PFSK-1 (cell line): Measurements from ENCODE around the gene KCNMA1.

Source experiments
- FOXP2 ChIP-seq: optimal IDR thresholded peaks from 2 replicates; pipeline ENCODE3; 2011; ENCODE audit warnings: borderline replicate concordance, control low read depth, inconsistent platforms; ENCODE audit not compliant: insufficient read depth; ENCODE audit errors: extremely low read length, extremely low read depth
- POLR2AphosphoS5 ChIP-seq: IDR thresholded peaks from 2 replicates; pipeline ENCODE4 v1.6.1; 2012; ENCODE audit warnings: low read depth, mild to moderate bottlenecking, control low read depth, low read length, moderate library complexity
- REST ChIP-seq, 2 experiments: IDR thresholded peaks; 2 replicates each; pipeline versions ENCODE4 v1.6.1 to v1.8.0; 2011 to 2012; ENCODE audit warnings: low read depth in 2 of 2, low read length in 2 of 2, control low read depth in 1 of 2, inconsistent platforms in 1 of 2, mild to moderate bottlenecking in 1 of 2, moderate library complexity in 1 of 2; ENCODE audit not compliant: insufficient read depth in 1 of 2
- SIN3A ChIP-seq: IDR thresholded peaks from 2 replicates; pipeline ENCODE4 v1.6.1; 2012; ENCODE audit warnings: mild to moderate bottlenecking, low read length, moderate library complexity, borderline replicate concordance; ENCODE audit not compliant: insufficient read depth
- TAF1 ChIP-seq: IDR thresholded peaks from 2 replicates; pipeline ENCODE4 v1.6.1; 2012; ENCODE audit warnings: low read length, control low read depth, borderline replicate concordance; ENCODE audit not compliant: insufficient read depth

KCNMA1 gene

GRCh38 chr10:77611221-77611620, 26.4 kb downstream of the KCNMA1 start:
- TF ChIP-seq TAF1 = no peak

- TF ChIP-seq FOXP2 (no peak), TAF1 (no peak), POLR2AphosphoS5 (no peak)
Observed at GRCh38 chr10:77609781-77610272, 27.8 kb downstream of the KCNMA1 start.

- TF ChIP-seq TAF1 (no peak), SIN3A (no peak)
Observed at GRCh38 chr10:77608281-77608680, 29.3 kb downstream of the KCNMA1 start.

- TF ChIP-seq TAF1 (no peak), REST (IDR thresholded peaks at IDR 0.05; ENCODE audit: insufficient read depth in 1 of 2, low read depth in 2 of 2, low read length in 2 of 2) (no peak), POLR2AphosphoS5 (no peak), SIN3A (no peak), FOXP2 (no peak)
Observed at GRCh38 chr10:77606751-77607150, 30.9 kb downstream of the KCNMA1 start.

GRCh38 chr10:77605466-77605865, 32.1 kb downstream of the KCNMA1 start:
- TF ChIP-seq TAF1 (no peak), FOXP2 (no peak), POLR2AphosphoS5 (no peak), SIN3A (no peak), REST (IDR thresholded peaks at IDR 0.05; ENCODE audit: insufficient read depth in 1 of 2, low read depth in 2 of 2, low read length in 2 of 2) (no peak)

GRCh38 chr10:77604941-77605351, 32.7 kb downstream of the KCNMA1 start:
- TF ChIP-seq FOXP2 (no peak), TAF1 (no peak), POLR2AphosphoS5 (no peak), SIN3A (no peak), REST (IDR thresholded peaks at IDR 0.05; ENCODE audit: insufficient read depth in 1 of 2, low read depth in 2 of 2, low read length in 2 of 2) (no peak)

- no peak for TF ChIP-seq POLR2AphosphoS5
- TF ChIP-seq REST (IDR thresholded peaks at IDR 0.05; ENCODE audit: insufficient read depth in 1 of 2, low read depth in 2 of 2, low read length in 2 of 2) = no peak
Observed at GRCh38 chr10:77604063-77604462, 33.5 kb downstream of the KCNMA1 start.
